Stimulated activated CD4-positive, alpha-beta T cell treated with anti-CD3 and anti-CD28 coated beads, Interleukin-1b, Interleukin-23, amount 100 ng/mL, for 1 hour (primary cell): ENCODE results near the gene MAGI2.

Experiments used
- DNase-seq, 2 donors: peaks; one replicate each; pipeline ENCODE4 v3.0.0-alpha.2; 2020; ENCODE audit warnings: low read depth in 2 of 2

MAGI2 gene

GRCh38 chr7:78792006-78792405 is 661.5 kb downstream of the MAGI2 start:
- no peak for DNase-seq

- no peak for DNase-seq
Observed at GRCh38 chr7:78788464-78788863, 665.0 kb downstream of the MAGI2 start.

- DNase-seq = no peak
Observed at GRCh38 chr7:78787854-78788253, 665.6 kb downstream of the MAGI2 start.

- DNase-seq = no peak
Observed at GRCh38 chr7:78786055-78786454, 667.4 kb downstream of the MAGI2 start.

GRCh38 chr7:78783179-78783962 is 670.1 kb downstream of the MAGI2 start:
- DNase-seq = no peak

- DNase-seq = no peak
Observed at GRCh38 chr7:78780560-78780959, 672.9 kb downstream of the MAGI2 start.

GRCh38 chr7:78779788-78780187 is 673.7 kb downstream of the MAGI2 start:
- DNase-seq = no peak

GRCh38 chr7:78777829-78778228 is 675.6 kb downstream of the MAGI2 start:
- no peak for DNase-seq

- no peak for DNase-seq
Observed at GRCh38 chr7:78770422-78771410, 682.8 kb downstream of the MAGI2 start.

GRCh38 chr7:78769481-78770101 is 683.9 kb downstream of the MAGI2 start:
- no peak for DNase-seq

- DNase-seq = no peak
Observed at GRCh38 chr7:78768859-78769258, 684.6 kb downstream of the MAGI2 start.

GRCh38 chr7:78765943-78766729 is 687.3 kb downstream of the MAGI2 start:
- DNase-seq = no peak

- DNase-seq = no peak
Observed at GRCh38 chr7:78764571-78764970, 688.9 kb downstream of the MAGI2 start.

GRCh38 chr7:78762625-78763024 is 690.8 kb downstream of the MAGI2 start:
- DNase-seq = no peak

GRCh38 chr7:78760620-78761355 is 692.7 kb downstream of the MAGI2 start:
- DNase-seq = no peak

GRCh38 chr7:78752554-78752953 is 700.9 kb downstream of the MAGI2 start:
- no peak for DNase-seq

- no peak for DNase-seq
Observed at GRCh38 chr7:78751253-78751652, 702.2 kb downstream of the MAGI2 start.

- no peak for DNase-seq
Observed at GRCh38 chr7:78749052-78749746, 704.3 kb downstream of the MAGI2 start.

GRCh38 chr7:78747592-78747991 is 705.9 kb downstream of the MAGI2 start:
- DNase-seq = no peak

- DNase-seq = no peak
Observed at GRCh38 chr7:78746301-78746700, 707.2 kb downstream of the MAGI2 start.
